ENCODE results near the gene HDAC11.
A peak's percentile ranks its signal among the peaks of the same experiment; 100 is the strongest.

The HDAC11 gene

GRCh38 chr3:13536832-13537231 is 56.7 kb downstream of the HDAC11 start:
- Mint-ChIP-seq H3K27ac (peak overlapping the region; percentile 38), H3K36me3 (ENCODE audit: low read depth) (no peaks in the 10 kb centered on the region), H3K4me1 (peaks cover 25% of the 10 kb centered on the region), H3K9me3 (no peaks in the 10 kb centered on the region), H3K4me3 (no peak overlapping the region), H3K27me3 (ENCODE audit: low read depth, poor library complexity) (peaks cover 7% of the 10 kb centered on the region)
- no peak for DNase-seq
- TF ChIP-seq CTCF (IDR thresholded peaks at IDR 0.05), result no peak

- DNase-seq, result no peak
- Mint-ChIP-seq H3K9me3 (no peaks in the 10 kb centered on the region), H3K4me3 (no peak overlapping the region), H3K27ac (no peak overlapping the region), H3K36me3 (ENCODE audit: low read depth) (no peaks in the 10 kb centered on the region), H3K27me3 (ENCODE audit: low read depth, poor library complexity) (peaks cover 7% of the 10 kb centered on the region), H3K4me1 (peaks cover 25% of the 10 kb centered on the region)
- no peak for TF ChIP-seq CTCF (IDR thresholded peaks at IDR 0.05)
Observed at GRCh38 chr3:13537244-13537908, 57.3 kb downstream of the HDAC11 start.

DNA sequence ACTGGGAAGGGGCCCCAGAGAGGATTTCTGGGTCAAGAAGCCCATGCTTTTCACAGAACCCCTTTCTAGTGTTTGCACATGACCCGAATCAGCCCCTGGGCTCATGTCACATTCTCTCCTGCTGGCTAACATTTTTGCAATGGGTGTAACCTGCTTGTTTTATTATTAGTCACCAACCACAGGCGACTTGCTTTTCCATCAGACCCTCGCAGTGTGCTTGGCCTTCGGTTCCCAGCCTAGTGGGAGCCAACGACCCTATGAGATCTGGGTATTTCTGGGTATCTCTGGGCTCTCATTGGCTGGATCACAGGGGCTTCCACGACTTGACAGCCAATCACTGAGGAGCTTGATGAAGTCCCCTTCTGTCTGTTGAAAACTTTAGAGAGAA is 57.8 kb downstream of the HDAC11 start:
- peaks cover 25% of the 10 kb centered on the region for H3K4me1 Mint-ChIP-seq
- peaks cover 7% of the 10 kb centered on the region for H3K27me3 Mint-ChIP-seq (ENCODE audit: low read depth, poor library complexity)
- H3K4me3 Mint-ChIP-seq, result no peak overlapping the region
- DNase-seq, result no peak
- H3K9me3 Mint-ChIP-seq, result no peaks in the 10 kb centered on the region
- no peak overlapping the region for H3K27ac Mint-ChIP-seq
- TF ChIP-seq CTCF (IDR thresholded peaks at IDR 0.05), result no peak
- H3K36me3 Mint-ChIP-seq (ENCODE audit: low read depth), result no peaks in the 10 kb centered on the region

DNA sequence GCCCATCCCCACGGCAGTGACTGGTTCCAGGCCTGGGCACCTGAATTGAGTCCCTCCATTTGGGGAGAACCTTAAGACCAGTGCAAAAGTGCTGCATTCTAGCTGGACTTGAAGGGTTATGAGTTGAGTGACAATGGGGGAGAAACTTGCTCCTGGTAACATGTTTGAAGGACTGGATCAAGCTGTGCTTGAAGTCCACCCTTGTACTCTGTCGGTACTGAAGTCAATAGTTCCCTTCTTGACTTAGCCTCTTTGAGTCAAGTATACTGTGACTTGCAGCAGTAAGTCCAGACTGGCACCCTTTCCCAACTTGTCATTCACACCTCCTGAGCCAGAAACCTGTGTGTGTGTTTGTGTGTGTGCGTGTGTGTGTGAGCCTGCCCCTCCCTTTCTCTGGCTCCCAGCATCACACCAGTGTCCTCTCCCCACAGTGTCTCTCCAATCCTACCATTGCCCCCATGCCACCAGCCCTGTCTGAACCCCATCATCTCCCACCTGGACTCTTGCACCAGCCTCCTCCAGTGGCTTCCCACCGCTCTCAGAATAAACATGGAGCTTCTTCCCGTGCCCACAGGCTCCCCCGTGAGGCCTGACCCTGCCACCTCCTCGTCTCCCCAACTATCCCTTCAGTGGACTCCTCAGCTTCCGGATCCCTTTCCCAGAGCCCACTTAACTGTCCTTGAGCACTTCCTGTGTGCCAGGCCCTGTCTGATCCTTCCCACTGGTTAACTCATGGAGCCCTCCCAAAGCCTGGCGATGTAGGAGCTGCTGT is 58.6 kb downstream of the HDAC11 start:
- peaks cover 11% of the 10 kb centered on the region for H3K27me3 Mint-ChIP-seq (ENCODE audit: low read depth, poor library complexity)
- peak overlapping the region; percentile 91 for H3K27ac Mint-ChIP-seq
- no peaks in the 10 kb centered on the region for H3K36me3 Mint-ChIP-seq (ENCODE audit: low read depth)
- DNase-seq, result no peak
- TF ChIP-seq CTCF (IDR thresholded peaks at IDR 0.05), result no peak
- H3K4me1 Mint-ChIP-seq, result peaks cover 25% of the 10 kb centered on the region
- no peaks in the 10 kb centered on the region for H3K9me3 Mint-ChIP-seq
- no peak overlapping the region for H3K4me3 Mint-ChIP-seq

- peaks cover 14% of the 10 kb centered on the region for H3K27me3 Mint-ChIP-seq (ENCODE audit: low read depth, poor library complexity)
- no peak overlapping the region for H3K27ac Mint-ChIP-seq
- no peak for DNase-seq
- H3K4me3 Mint-ChIP-seq, result no peak overlapping the region
- H3K9me3 Mint-ChIP-seq, result no peaks in the 10 kb centered on the region
- TF ChIP-seq CTCF (IDR thresholded peaks at IDR 0.05), result no peak
- no peaks in the 10 kb centered on the region for H3K36me3 Mint-ChIP-seq (ENCODE audit: low read depth)
- peaks cover 25% of the 10 kb centered on the region for H3K4me1 Mint-ChIP-seq
Observed at GRCh38 chr3:13539292-13539638, 59.2 kb downstream of the HDAC11 start.

DNA sequence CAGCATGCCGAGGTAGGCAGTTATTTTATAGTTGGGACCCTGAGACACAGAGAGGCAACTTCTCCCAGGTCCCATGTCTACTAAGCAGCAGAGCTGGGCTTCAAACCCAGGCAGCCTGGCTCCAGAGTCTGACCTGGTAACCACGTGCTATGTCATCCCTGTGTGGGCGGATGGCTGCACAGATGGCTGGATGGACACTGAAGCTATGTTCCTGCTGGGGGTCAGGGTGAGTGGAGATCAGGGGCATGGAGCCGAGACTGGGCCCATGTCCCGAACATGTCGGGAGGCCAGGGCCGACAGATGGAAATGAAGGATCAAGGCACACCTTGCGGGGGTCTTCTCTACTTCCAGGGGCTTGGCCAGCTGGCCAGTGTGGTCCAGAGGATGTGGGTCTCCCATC is 59.6 kb downstream of the HDAC11 start:
- peaks cover 25% of the 10 kb centered on the region for H3K4me1 Mint-ChIP-seq
- H3K36me3 Mint-ChIP-seq (ENCODE audit: low read depth), result no peaks in the 10 kb centered on the region
- no peak overlapping the region for H3K27ac Mint-ChIP-seq
- H3K4me3 Mint-ChIP-seq, result no peak overlapping the region
- TF ChIP-seq CTCF (IDR thresholded peaks at IDR 0.05), result no peak
- peaks cover 14% of the 10 kb centered on the region for H3K27me3 Mint-ChIP-seq (ENCODE audit: low read depth, poor library complexity)
- no peak for DNase-seq
- H3K9me3 Mint-ChIP-seq, result no peaks in the 10 kb centered on the region
